HG03060 (cell line): ENCODE data around the gene SIDT1.

ENCODE experiments used
- ATAC-seq: cut with Tn5 transposase; IDR thresholded peaks from one replicate; pipeline ENCODE4 v1.9.1; 2021; ENCODE audit warnings: low read depth, moderate number of reproducible peaks; ENCODE audit not compliant: unreplicated experiment

The SIDT1 gene

GRCh38 chr3:113589971-113590370 lies 57.6 kb downstream of the SIDT1 start:
- ATAC-seq: no peak

DNA sequence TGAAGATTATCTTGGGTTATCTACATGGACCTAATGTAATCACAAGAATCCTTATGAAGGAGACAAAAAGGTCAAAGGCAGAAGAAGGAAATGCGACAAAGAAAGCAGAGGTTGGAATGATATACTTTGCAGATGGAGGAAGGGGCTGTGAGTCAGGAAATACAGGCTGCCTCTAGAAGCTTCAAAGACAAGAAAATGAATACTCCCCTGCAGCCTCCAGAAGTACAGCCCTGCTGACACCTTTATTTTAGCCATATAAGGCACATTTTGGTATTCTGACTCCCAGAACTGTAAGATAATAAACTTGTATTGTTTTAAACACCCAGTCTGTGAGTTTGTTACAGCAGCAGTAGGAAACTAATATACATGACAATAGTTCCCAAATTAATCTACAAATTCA lies 58.6 kb downstream of the SIDT1 start:
- no peak for ATAC-seq

DNA sequence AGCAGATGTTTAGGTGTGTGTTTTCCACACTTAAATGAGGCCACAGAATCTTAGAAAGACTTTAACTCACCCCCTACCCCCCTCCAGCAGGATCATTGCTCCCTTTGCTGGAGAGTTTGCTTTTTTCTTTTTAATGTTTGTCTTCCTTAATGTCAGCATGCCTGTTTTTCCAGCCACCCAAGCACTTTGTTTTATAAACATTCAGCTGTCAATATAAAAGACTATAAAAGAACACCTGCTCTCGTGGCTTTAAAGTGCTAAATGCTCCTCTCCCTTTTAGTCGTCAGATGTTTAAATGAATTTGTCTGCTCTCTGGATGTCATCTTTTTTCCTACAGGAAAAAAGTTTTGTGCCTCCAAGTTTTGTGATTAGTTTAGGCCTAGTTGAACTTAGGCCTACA lies 61.7 kb downstream of the SIDT1 start:
- ATAC-seq: no peak

DNA sequence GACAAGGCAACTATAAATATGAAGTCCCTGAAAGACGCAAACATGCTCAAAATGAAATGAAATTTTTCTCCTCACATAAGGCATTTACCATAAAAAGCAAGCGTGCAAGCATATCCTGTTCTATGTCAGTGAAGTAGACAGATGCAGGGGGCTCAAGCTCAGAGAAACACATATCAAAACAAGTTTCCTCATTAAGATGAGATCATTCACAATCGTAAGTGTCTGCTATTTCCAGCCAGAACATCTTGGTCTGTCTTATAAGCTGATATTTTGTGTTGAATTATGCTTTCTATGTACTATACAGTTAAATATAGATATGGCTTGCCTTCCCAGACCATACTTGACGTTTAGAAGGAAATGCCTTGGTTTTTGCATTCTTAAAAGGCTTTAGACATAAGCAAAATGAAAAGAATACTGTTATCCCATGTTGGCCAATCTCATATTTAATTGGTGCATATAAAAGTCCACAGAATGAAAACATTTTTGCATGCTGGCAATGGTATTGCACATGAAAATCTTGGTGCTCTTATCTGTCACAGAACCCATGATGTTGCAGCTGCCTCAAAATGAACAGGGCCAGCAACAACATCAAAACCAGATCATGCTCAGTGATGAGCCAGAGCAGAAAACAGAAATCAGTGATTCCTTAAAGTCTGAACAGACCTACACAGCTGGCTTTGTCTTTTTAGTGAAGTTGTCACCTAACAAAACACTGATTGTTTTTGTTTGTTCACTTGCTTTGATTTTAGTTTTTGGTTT lies 65.4 kb downstream of the SIDT1 start:
- no peak for ATAC-seq

GRCh38 chr3:113600418-113601182 lies 68.2 kb downstream of the SIDT1 start:
- ATAC-seq: no peak

DNA sequence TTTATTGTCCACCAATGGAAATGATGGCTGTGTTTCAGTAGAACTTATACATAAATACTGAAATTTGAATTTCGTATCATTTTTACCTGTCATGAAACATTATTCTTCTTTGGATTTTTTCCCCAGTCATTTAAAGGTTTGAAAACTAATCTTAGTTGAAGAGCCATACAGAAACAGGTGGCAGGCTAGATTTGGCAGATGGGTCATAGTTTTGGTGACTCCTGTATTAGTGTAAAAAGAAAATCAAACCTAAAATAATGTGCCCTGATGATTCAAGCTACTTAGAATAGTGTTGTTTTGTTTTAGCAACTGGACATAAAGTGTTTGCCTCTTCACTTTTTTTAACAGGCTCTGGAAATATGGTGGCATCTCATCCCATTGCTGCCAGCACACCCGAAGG lies 68.9 kb downstream of the SIDT1 start:
- no peak for ATAC-seq

- ATAC-seq: no peak
Measured at GRCh38 chr3:113602256-113602655, 69.9 kb downstream of the SIDT1 start.

DNA sequence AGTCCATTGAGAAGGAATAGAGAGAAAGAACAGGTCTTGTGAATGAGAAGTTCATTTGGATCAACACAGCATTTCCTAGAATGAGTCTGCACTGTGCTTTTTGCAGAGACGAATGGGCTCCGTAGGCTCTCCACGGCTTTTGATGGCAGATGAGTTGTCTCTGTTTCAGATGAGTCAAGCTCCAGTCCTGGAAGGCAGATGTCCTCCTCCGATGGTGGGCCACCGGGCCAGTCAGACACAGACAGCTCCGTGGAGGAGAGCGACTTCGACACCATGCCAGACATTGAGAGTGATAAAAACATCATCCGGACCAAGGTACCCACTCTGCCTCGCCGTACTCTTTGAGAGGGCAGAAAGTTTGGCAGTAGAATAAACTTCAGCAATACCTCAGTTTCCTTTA lies 70.5 kb downstream of the SIDT1 start:
- ATAC-seq: no peak

DNA sequence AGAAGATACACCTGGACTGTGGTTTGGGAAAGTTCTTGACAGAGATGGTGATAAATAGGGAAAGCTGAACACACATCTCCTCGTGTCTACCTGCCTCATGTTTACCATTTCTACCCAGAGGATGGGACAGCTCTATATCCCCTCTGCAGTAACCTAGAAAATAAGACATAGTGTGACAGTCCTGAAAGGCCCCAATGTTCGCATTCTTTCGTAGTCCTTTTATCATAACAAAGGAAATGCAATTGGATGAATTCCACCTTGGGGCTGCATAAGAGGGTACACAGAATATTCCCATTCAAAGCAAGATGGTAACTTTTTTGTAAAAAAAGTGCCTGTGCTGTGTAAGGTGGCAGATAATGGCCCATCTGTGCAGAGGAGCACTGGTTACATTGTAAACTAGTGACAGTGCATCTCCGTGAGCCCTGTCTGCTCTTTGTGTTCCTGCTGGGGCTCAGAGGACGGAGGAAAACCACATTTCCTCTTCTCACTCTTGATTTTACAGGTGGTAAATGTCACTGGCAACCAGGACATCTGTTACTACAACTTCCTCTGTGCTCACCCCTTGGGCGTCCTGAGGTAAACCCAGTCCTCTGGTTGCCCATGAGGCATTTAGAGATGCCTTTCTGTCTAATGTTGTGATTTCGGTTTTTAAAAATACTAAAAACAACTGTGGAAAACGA lies 74.3 kb downstream of the SIDT1 start:
- ATAC-seq: peak; percentile 95

DNA sequence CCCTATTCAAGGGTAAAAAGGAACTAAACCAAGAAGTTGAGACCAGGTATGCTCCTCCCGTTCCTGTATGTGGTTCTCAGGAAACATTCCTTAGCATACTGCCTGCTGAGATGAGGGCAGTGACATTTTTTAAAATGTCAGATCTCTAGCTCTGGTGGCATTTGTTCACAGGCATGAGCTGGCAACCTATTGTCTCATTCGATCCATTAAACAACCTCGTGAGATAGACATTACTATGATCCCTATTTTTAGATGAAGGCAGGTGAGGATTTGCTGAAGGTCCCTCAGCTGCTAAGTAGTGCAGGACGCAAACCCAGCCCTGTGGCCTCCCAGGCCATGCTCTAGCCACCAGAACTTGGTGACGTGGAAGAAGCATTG lies 74.9 kb downstream of the SIDT1 start:
- ATAC-seq: peak; percentile 6

DNA sequence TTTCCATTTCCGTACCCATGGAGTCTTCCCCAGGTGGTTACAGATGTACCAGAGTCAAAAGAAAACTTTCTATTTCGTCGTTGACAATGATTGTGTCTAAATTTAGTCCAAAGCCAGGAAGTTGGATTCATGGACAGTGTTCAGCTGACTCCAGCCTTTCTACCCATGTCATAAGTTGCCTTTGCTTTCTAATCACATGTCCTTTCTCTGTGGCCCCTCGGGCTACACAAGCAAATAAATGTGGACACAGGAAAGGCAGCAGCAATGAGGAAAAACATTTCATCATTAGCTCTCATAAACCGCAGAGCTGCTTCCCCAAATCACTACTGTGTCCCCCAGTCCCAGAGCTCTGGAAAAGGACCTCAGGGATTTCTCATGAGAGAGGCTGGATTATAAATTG lies 82.0 kb downstream of the SIDT1 start:
- ATAC-seq: no peak

DNA sequence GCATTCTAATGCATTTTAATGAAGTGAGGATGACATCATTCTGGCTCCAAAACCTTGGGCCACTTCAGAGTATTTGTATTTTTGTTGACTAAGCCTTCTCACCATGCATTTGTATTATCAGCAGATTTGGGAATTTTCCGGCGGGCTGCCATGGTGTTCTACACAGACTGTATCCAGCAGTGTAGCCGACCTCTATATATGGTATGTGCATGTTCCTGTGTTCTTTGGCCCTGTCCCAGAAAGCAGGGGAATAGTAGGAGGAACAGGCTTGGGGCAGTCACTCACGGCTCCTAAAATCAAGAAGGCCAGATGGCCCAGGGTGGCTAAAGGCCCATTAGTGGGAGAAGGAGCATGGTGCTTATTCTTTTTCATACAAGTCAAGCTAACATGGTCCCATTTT lies 83.6 kb downstream of the SIDT1 start:
- ATAC-seq: no peak

- ATAC-seq: no peak
Measured at GRCh38 chr3:113617726-113618125, 85.4 kb downstream of the SIDT1 start.

DNA sequence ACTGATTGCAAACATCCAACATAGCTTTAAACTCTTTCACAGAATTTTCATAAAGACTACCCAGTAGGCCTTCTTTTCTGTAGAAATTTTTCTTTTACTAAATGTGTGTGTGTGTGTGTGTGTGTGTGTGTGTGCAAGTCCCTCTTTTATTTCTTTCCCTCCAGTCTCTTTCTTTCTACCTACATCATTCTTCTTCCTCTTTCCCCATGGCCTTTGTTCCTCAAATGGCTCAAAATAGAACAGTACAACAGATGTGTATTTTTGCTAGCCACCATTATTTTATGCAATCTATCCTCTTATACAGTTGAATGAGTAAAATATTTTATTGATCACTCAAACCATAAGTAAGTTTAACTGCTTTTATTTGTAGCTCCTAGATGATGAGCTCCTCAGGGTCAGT lies 87.7 kb downstream of the SIDT1 start:
- ATAC-seq: no peak

GRCh38 chr3:113623324-113623723 lies 91.0 kb downstream of the SIDT1 start:
- ATAC-seq: no peak

GRCh38 chr3:113623811-113624210 lies 91.5 kb downstream of the SIDT1 start:
- no peak for ATAC-seq

GRCh38 chr3:113625834-113626233 lies 93.5 kb downstream of the SIDT1 start:
- no peak for ATAC-seq

GRCh38 chr3:113626503-113627371 lies 94.4 kb downstream of the SIDT1 start:
- ATAC-seq: no peak

DNA sequence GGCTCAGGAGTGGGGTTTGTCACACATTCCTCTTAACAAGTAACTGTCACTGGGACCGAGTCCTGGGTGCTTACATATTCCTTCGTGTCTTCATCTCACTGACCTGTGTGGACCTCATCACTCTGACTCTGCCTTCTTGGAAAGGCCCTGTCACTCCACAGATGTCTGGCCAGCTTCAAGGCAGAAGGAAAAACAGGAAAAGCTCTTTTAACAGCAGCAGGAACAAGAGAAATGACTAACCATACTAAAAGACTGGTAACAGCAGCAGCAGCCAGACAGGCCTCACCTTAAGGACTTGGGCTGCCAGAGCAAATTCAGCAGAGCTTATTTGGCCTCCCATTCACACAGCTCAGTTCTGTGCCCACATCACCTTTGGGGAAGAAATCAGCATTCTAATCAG lies 96.0 kb downstream of the SIDT1 start:
- ATAC-seq: no peak

- ATAC-seq: no peak
Measured at GRCh38 chr3:113628788-113629187, 96.4 kb downstream of the SIDT1 start.
